Neural cell (in vitro differentiated cells): Measurements from ENCODE around the gene SHISA7. TPM values are rescaled to one million over a fixed set of nuclear protein-coding genes. Genes with fewer than 3 reads are reported as not detected.

Experiments used
- H2AFZ ChIP-seq: fragments of 200-600, 300-800 bp; sonication (generic), shearing (Covaris generic); 2 replicates; pipeline ENCODE4 v1.6.0; 2014; ENCODE audit warnings: low read depth, mild to moderate bottlenecking, antibody characterized with exemption, low read length, moderate library complexity
- H3F3A ChIP-seq: fragments of 200-600 bp; shearing (Covaris generic); 2 replicates; pipeline ENCODE4 v1.6.1; 2016; ENCODE audit warnings: mild to moderate bottlenecking, moderate library complexity, mixed read lengths, antibody characterized with exemption, low read length; ENCODE audit not compliant: insufficient read depth, poor library complexity, severe bottlenecking
- H3K27ac ChIP-seq: fragments of 200-600, 300-800 bp; sonication (generic), shearing (Covaris generic); 2 replicates; pipeline ENCODE4 v1.5.1; 2014; ENCODE audit warnings: mild to moderate bottlenecking, low read length, moderate library complexity
- H3K27me3 ChIP-seq: fragments of 300-800, 200-600 bp; sonication (generic), shearing (Covaris generic); 2 replicates; pipeline ENCODE4 v1.6.0; 2014; ENCODE audit warnings: mild to moderate bottlenecking, low read depth, low read length, moderate library complexity; ENCODE audit not compliant: insufficient read depth
- H3K36me3 ChIP-seq: fragments of 300-800, 200-600 bp; sonication (generic), shearing (Covaris generic); 2 replicates; pipeline ENCODE4 v1.5.1; 2014; ENCODE audit warnings: mild to moderate bottlenecking, antibody characterized with exemption, low read length, moderate library complexity; ENCODE audit not compliant: insufficient read depth
- H3K4me2 ChIP-seq: fragments of 300-800, 200-600 bp; sonication (generic), shearing (Covaris generic); 2 replicates; pipeline ENCODE4 v1.6.0; 2014; ENCODE audit warnings: mild to moderate bottlenecking, low read length
- H3K4me3 ChIP-seq: fragments of 300-800, 200-600 bp; sonication (generic), shearing (Covaris generic); 2 replicates; pipeline ENCODE4 v1.5.1; 2014; ENCODE audit warnings: mild to moderate bottlenecking, low read length, moderate library complexity
- H3K79me2 ChIP-seq: fragments of 200-600 bp; shearing (Covaris generic); replicated peaks from 2 replicates; pipeline ENCODE4 v1.6.0; 2014; ENCODE audit warnings: mild to moderate bottlenecking, low read length, moderate library complexity; ENCODE audit not compliant: insufficient read depth
- H3K9ac ChIP-seq: fragments of 300-800, 200-600 bp; sonication (generic), shearing (Covaris generic); 2 replicates; pipeline ENCODE4 v1.6.1; 2016; ENCODE audit warnings: mild to moderate bottlenecking, low read length, mixed read lengths
- H3K9me2 ChIP-seq: fragments of 200-600 bp; shearing (Covaris generic); 2 replicates; pipeline ENCODE4 v1.6.1; 2016; ENCODE audit warnings: mild to moderate bottlenecking, low read length, mixed read lengths; ENCODE audit not compliant: insufficient read depth
- H3K9me3 ChIP-seq: fragments of 200-600, 300-800 bp; sonication (generic), shearing (Covaris generic); 2 replicates; pipeline ENCODE4 v1.6.1; 2016; ENCODE audit warnings: mild to moderate bottlenecking, mixed run types, low read length, moderate library complexity, mixed read lengths
- H4K20me1 ChIP-seq: fragments of 200-600 bp; shearing (Covaris generic); 2 replicates; pipeline ENCODE4 v1.6.1; 2016; ENCODE audit warnings: mild to moderate bottlenecking, mixed run types; ENCODE audit not compliant: insufficient read depth
- CTCF ChIP-seq: fragments of 450-650 bp; IDR thresholded peaks from 2 replicates; pipeline ENCODE4 v1.5.1; 2014; ENCODE audit warnings: antibody characterized with exemption, mild to moderate bottlenecking, moderate library complexity; ENCODE audit not compliant: poor library complexity, severe bottlenecking
- EP300 ChIP-seq: fragments of 450-650 bp; conservative IDR thresholded peaks from 2 replicates; pipeline ENCODE4 v1.6.1; 2014; ENCODE audit warnings: antibody characterized with exemption, mild to moderate bottlenecking, moderate library complexity; ENCODE audit not compliant: poor library complexity, severe bottlenecking
- EZH2 ChIP-seq: fragments of 200-600, 300-800 bp; shearing (Covaris generic), sonication (generic); IDR thresholded peaks from 2 replicates; pipeline ENCODE4 v1.6.1; 2014; ENCODE audit warnings: antibody characterized with exemption, low read length, borderline replicate concordance, mild to moderate bottlenecking; ENCODE audit not compliant: insufficient read depth, poor library complexity, severe bottlenecking
- MXI1 ChIP-seq: fragments of 450-650 bp; conservative IDR thresholded peaks from 2 replicates; pipeline ENCODE4 v1.6.1; 2014; ENCODE audit warnings: antibody characterized with exemption, mild to moderate bottlenecking; ENCODE audit not compliant: poor library complexity, severe bottlenecking
- POLR2AphosphoS5 ChIP-seq: IDR thresholded peaks from 2 replicates; pipeline ENCODE4 v1.6.1; 2012
- RAD21 ChIP-seq: fragments of 450-650 bp; conservative IDR thresholded peaks from 2 replicates; pipeline ENCODE4 v1.6.1; 2014; ENCODE audit warnings: antibody characterized with exemption, mild to moderate bottlenecking, moderate library complexity
- SMC3 ChIP-seq: fragments of 450-650 bp; conservative IDR thresholded peaks from 2 replicates; pipeline ENCODE4 v1.6.1; 2014; ENCODE audit warnings: antibody characterized with exemption, mild to moderate bottlenecking, moderate library complexity; ENCODE audit not compliant: poor library complexity
- TAF1 ChIP-seq: IDR thresholded peaks from 2 replicates; pipeline ENCODE4 v1.6.1; 2012; ENCODE audit warnings: low read depth
- polyA plus RNA-seq: library from polyadenylated mRNA; depleted of rRNA; stranded (reverse); fragments of >200 nt; gene quantifications from 2 replicates; pipeline ENCODE4 v1.2.3, GENCODE V29; 2014
- TF ChIP-seq, protein P1 (sequence below): IDR thresholded peaks from 2 replicates; pipeline ENCODE4 v1.6.1; 2012; ENCODE audit warnings: borderline replicate concordance

Gene SHISA7
- polyA plus RNA-seq, 1 donor from 2014 or later: 4.5 TPM

GRCh38 chr19:55400281-55401087 lies 42.6 kb downstream of the SHISA7 start:
- Histone ChIP-seq H3K27ac (no peak overlapping the region), H3F3A (no peaks in the 10 kb centered on the region), H3K36me3 (no peaks in the 10 kb centered on the region), H2AFZ (no peak overlapping the region), H3K4me3 (no peak overlapping the region), H4K20me1 (no peaks in the 10 kb centered on the region), H3K79me2 (peaks cover 2% of the 10 kb centered on the region), H3K27me3 (no peaks in the 10 kb centered on the region), H3K9me2 (no peaks in the 10 kb centered on the region), H3K9ac (no peak overlapping the region), H3K4me2 (no peak overlapping the region), H3K9me3 (no peaks in the 10 kb centered on the region)
- no peak for TF ChIP-seq TAF1
- TF ChIP-seq EZH2: no peak
- no peak for TF ChIP-seq POLR2AphosphoS5
- TF ChIP-seq RAD21: no peak
- TF ChIP-seq EP300: no peak
- TF ChIP-seq CTCF: no peak
- TF ChIP-seq MXI1: no peak
- TF ChIP-seq, protein P1, sequence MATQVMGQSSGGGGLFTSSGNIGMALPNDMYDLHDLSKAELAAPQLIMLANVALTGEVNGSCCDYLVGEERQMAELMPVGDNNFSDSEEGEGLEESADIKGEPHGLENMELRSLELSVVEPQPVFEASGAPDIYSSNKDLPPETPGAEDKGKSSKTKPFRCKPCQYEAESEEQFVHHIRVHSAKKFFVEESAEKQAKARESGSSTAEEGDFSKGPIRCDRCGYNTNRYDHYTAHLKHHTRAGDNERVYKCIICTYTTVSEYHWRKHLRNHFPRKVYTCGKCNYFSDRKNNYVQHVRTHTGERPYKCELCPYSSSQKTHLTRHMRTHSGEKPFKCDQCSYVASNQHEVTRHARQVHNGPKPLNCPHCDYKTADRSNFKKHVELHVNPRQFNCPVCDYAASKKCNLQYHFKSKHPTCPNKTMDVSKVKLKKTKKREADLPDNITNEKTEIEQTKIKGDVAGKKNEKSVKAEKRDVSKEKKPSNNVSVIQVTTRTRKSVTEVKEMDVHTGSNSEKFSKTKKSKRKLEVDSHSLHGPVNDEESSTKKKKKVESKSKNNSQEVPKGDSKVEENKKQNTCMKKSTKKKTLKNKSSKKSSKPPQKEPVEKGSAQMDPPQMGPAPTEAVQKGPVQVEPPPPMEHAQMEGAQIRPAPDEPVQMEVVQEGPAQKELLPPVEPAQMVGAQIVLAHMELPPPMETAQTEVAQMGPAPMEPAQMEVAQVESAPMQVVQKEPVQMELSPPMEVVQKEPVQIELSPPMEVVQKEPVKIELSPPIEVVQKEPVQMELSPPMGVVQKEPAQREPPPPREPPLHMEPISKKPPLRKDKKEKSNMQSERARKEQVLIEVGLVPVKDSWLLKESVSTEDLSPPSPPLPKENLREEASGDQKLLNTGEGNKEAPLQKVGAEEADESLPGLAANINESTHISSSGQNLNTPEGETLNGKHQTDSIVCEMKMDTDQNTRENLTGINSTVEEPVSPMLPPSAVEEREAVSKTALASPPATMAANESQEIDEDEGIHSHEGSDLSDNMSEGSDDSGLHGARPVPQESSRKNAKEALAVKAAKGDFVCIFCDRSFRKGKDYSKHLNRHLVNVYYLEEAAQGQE: no peak
- no peak for TF ChIP-seq SMC3

- H3K9ac ChIP-seq: no peak overlapping the region
- H3K79me2 ChIP-seq: no peaks in the 10 kb centered on the region
- no peak overlapping the region for H3K4me3 ChIP-seq
- H3K9me3 ChIP-seq: no peaks in the 10 kb centered on the region
- H3K27me3 ChIP-seq: no peaks in the 10 kb centered on the region
- H4K20me1 ChIP-seq: no peaks in the 10 kb centered on the region
- H3K4me2 ChIP-seq: no peak overlapping the region
- H3K27ac ChIP-seq: no peak overlapping the region
- H3K9me2 ChIP-seq: no peaks in the 10 kb centered on the region
- no peaks in the 10 kb centered on the region for H3F3A ChIP-seq
- no peak overlapping the region for H2AFZ ChIP-seq
- no peaks in the 10 kb centered on the region for H3K36me3 ChIP-seq
- TF ChIP-seq RAD21: no peak
- no peak for TF ChIP-seq SMC3
- no peak for TF ChIP-seq MXI1
- TF ChIP-seq POLR2AphosphoS5: no peak
- TF ChIP-seq, protein P1: no peak
- TF ChIP-seq EP300: no peak
- no peak for TF ChIP-seq TAF1
Observed at GRCh38 chr19:55398200-55398925, 44.7 kb downstream of the SHISA7 start.
